Measurements from ENCODE around the gene UNK. TPM values are rescaled to one million over a fixed set of nuclear protein-coding genes. Genes with fewer than 3 reads are reported as not detected.
A peak's percentile ranks its signal among the peaks of the same experiment; 100 is the strongest.
"Not testable (repeated sequence)": the region's sequence is repeated elsewhere in the genome, so short reads cannot be mapped to it uniquely, and the experiment has no call there.

Gene UNK
- total RNA-seq, 1 donor from 2014 or later, result 10.9 TPM

GRCh38 chr17:75773808-75774470 is 10.7 kb upstream of the UNK start:
- no peak for DNase-seq

GRCh38 chr17:75774471-75774990 is 10.1 kb upstream of the UNK start:
- DNase-seq, result no peak

DNA sequence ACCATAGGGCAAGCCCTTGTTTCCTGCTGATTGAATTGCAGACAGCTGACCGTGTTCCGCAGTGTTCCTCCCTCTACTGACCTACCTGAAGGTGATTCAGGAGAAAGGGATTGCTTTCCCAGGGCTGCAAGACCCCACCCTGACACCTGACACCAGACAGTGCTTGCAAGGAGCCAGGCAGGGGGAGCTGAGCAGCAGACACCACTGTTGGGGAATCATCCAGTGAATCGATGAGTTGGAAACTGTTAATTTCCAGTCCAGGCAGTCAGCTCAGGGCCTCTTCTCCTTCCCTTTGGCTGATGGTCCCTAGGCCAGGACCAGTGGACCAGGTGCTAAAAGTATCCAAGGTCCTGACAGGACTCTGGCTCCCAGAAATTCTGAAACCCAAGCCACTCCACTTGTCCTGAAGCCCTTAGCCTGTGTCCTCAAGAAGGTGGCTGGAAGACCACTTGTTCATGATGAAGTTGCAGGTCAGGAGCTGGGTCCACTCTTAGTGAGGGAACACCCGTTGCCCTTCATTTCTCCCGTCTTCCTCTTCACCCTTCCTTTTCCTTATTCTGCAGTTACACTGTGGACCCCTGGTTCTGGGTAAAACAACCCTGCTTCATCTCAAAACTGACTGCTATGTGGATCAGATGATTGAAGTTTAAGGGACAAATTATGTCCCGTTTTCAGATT is 9.5 kb upstream of the UNK start:
- DNase-seq, result no peak

- no peak for DNase-seq
Observed at GRCh38 chr17:75776386-75777295, 8.0 kb upstream of the UNK start.

DNA sequence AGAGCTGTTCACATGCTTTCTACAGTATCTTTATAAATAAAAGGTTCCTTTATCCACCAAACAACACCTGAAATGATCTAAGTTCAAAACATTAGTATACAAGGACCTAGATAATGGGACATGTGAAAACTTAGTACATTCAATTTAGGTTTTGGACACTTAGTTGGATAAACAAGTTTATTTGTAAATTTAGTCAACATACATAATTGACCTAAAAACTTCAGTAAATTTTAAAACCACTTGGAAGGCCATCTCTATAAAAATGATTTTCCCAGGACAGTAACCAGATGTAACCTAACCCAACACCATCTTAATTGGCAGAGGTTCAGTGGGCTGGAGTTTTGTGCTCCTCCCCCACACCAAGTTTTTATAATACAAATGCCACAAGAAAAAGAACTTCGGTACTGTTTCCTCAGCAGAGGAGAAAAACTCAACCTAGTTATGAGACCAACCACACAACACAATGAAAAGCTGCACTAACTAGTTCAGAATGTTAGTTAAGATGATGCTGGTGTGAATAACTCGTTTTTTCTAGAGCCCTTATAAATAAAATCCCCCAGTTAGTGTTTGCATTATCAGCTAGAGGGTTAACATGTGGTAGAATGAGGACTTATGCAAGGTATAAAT is 7.2 kb upstream of the UNK start:
- DNase-seq, result no peak

GRCh38 chr17:75778066-75778860 is 6.3 kb upstream of the UNK start:
- not testable (repeated sequence) for DNase-seq

GRCh38 chr17:75778861-75779249 is 5.8 kb upstream of the UNK start:
- DNase-seq, result no peak

DNA sequence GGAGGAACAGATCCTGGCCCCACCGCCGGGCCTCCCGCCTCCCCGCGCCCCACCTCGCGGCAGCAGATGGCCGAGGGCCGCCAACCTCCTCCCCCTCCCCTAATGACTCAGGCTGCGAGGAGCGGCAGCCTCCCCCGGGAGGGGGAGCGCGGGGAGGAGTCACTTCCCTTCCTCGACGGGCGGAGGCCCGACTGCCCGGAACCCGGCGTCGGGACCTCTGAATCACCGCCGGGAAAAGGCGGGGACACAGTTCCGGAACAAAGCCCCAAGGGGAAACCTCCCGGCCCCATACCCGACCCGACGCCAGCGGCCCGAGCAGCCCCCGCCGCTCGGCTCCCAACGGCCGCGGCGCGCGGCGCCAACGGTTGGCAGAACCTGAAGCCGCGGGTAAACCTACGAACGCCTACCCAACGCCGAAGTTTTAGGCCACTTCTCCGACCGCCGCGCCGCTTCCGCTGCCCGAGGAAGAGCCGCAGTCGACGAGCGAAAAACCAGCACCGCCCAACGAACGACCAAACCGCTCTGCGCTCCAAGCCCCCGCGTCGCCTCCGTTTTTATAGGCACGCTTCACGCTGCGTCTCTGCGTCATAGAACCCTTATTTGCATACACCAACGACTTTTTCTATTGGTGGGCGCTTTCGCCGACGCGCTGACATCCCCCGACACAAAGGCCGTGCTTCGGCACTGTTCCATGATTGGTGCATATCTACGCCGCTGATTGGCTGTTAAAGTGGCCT is 5.2 kb upstream of the UNK start:
- DNase-seq, result peak; percentile 100

DNA sequence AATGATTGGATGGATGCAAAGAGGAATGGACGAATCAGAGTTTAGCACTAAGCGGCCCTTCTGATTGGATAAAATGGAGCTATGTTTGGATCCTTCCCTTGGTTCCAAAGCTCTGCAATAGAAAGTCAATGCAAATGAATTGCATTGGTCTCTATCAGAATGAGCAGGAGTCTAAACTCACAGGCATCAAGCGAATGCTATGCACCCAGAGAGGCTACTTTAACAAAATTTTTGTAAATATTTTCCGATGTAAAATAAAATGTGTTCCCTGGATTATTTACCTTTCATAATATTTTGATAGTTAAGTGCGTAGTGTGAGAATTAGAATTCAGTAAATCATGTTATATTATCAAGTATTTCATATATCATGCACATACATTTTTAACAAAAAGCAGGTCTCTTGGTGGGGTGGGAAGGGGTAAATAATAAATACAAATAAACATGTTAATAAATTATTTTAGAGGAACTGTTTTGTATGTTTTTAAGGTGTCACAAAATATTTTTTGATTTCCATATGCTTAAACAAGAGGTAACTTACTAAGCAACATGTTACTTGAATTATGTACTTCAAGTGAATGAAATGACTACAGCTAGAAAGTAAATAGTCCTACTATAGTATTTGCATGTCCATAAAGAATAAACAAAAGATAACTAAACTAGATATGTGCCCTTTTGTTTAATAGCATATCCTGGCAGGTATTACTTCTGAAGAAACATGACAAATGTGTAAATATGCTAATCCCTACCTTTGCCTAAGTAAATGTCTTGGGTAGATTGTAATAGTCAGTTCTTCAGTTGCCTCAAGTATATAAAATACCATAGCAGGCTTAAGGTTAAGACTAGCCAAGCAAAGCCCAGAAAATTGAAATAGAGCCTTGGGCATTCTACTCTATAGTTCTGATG is 4.4 kb upstream of the UNK start:
- DNase-seq, result no peak

DNA sequence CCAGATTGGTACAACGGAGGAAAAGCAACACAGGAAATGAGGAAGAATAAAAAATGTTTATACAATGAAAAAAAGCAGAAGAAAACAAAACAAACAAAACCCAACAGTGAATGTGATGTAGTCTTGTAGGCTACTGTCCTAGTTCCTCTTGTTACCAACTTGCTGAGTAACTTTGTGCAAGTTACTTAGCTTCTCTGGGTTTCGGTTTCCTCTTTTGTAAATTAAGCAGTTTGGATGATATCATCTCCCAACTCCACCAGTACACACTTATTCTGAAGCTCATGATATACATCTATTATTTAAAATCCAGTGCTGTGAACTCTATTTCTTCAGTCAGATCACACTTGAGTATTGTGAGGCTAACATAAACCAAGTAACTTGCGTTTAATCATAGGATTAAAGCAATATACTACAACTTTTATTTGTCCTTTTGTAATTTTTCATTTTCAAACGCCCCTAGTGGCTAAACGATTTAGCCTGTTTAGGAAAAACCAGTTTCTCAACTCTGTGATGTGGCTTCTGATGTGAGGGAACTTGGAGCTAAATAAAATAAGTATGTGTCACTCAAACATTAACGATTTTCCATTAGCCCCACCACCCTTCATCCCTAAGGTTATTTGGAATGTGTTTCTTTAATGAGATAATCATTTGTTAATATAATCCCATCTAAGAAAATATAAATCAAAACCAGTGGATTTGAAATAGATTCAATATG is 1.4 kb upstream of the UNK start:
- DNase-seq, result peak; percentile 75

GRCh38 chr17:75783803-75784472 is 668 bp upstream of the UNK start:
- DNase-seq, result no peak

- DNase-seq, result peak; percentile 93
Observed at GRCh38 chr17:75785016-75785890, 647 bp downstream of the UNK start.

DNA sequence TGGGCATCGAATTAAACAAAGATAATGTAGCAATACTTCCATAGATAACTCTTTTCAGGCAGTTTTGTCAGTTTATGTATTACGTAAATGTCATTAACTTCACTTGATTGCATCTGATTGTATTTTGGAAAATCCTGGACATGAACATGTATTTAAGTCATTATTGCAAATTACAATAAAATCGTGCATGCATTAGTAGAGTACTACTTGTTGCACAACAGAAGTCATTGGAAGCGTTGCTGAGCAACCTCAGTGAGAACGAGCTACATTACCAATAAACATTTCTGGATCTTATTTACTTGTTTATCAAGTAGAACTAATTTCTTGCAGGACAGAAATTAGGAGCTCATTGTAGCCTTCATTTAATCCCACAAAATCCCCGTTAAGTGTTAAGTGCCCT is 6.6 kb downstream of the UNK start:
- no peak for DNase-seq

DNA sequence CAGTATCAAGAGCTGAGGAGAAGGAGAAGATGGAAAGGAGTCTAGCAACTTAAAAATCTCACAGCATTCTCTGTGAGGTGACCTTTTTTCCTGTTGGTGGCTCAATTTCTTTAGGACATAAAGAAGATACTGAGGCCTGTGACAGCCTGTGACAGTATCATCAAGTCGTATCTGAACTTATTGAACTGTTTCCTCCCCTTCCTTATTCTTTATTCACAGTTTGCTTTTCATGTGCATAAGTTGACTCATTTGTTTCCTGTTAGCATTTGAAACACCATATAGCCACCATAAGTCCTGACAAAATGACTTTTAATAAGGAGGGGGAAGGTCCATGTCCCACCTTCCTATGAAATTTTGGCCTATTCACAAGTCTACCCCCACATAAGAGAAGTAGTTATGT is 8.9 kb downstream of the UNK start:
- no peak for DNase-seq

DNA sequence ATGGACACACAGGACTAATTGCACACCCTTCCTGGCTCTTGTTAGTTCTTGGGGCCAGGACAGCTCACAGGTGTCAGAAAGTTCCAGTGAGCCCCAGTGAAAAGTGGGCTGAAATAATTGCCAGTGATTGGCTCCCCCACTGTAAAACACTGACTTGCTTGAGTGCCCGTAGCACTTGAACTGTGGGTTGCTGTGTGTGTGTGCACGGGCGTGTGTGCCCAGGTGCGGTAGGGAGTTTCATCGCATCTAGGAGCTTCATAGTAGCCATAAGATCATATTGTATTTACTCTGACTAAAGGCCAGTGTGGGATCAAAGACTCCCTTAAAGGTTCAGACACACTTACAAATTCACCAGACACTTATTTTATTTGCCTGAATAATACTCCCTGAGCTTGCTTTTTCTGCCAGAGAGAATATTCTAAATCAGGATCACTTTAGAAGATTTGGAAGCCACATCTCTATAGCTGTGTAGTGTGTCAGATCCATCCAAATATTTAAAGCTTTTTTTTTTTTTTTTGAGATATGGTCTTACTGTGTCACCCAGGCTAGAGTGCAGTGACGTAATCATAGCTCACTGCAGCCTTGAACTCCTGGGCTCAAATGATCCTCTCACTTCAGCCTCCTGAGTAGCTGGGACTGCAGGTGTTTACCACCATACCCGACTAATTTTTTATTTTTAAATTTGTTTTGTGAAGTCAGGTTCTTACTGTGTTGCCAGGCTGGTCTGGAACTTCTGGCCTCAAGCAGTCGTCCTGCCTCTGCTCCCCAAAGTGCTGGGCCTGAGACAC is 11.4 kb downstream of the UNK start:
- DNase-seq, result no peak

- no peak for DNase-seq
Observed at GRCh38 chr17:75799402-75799801, 14.8 kb downstream of the UNK start.

DNA sequence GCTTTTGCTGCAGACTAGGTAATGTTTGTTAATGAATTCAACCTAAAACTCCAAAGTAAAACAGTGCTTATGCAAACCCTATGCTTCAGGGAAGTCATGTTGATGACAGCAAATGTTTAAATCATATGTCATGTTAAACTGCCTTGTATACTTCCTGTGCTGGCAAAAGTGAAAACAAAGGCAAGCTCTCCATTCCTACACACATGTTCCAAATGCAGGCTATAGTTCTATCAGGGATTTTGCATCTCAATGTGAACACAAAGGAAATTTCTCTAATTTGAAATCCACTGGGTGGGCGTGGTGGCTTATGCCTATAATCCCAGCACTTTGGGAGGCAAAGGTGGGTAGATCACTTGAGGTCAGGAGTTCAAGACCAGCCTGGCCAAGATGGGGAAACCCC is 19.3 kb downstream of the UNK start:
- DNase-seq, result no peak
